Right lobe of liver (tissue), 4 donors: ENCODE results near the gene NHLRC1.

Source experiments
- CTCF ChIP-seq, 4 donors: fragments of 200-600 bp in 3 of 4; fragments of 450-650 bp in 1 of 4; IDR thresholded peaks; one replicate each; pipeline versions ENCODE4 v1.5.1 to v1.8.0; 2016 to 2022; ENCODE audit warnings: antibody characterized with exemption in 4 of 4, mild to moderate bottlenecking in 2 of 4
- POLR2A ChIP-seq: fragments of 450-650 bp; IDR thresholded peaks from one replicate; pipeline ENCODE4 v1.6.1; 2017; ENCODE audit warnings: antibody characterized with exemption, mild to moderate bottlenecking
- donor health status: DM: no; HTN: no; CAD: no.
- donor health status: DM: no; HTN: no; CAD: no.
- donor health status: DM: no; HTN: yes; CAD: no.

GRCh38 chr6:18165751-18166150 is 43.3 kb upstream of the NHLRC1 start:
- TF ChIP-seq CTCF (IDR thresholded peaks at IDR 0.05) (no peak), POLR2A (no peak)
